ENCODE results near the gene AQP9.
"Not testable (repeated sequence)": the region's sequence is repeated elsewhere in the genome, so short reads cannot be mapped to it uniquely, and the experiment has no call there.

Gene AQP9

GRCh38 chr15:58182460-58183163, 44.4 kb downstream of the AQP9 start:
- peak in 1 of 2 experiments; percentile 29 for DNase-seq

- DNase-seq = no peak
Observed at GRCh38 chr15:58185439-58185838, 47.3 kb downstream of the AQP9 start.

DNA sequence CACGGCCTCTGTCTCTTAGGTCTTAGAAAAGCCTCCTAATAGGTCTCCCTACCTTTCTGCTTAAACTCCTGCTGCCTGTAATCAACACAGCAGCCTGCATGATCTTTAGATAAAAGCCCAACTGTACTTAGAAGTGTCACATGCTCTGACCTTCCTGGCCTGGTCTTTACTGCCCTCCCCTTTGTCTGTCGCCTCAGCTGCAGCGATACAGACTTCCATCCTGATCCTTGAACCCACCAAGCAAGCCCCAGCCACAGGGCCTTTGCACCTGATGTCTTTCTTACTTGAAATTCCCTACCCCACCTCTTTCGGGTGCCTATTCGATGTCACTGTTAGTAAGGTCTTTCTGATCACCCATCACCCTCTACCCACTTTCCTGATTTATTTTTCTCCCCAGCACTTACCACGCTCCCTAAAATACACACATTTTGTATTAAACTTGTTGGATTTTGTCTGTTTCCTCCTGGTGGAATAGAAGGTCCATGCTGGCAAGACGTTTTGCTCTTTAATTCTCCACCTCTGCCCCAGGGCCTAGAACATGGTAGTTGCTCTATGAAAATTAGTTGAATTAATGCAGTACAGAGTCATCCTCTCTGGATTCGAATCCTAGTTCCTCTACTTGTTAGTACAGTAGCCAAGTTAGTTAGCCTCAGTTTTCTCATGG, 51.1 kb downstream of the AQP9 start:
- DNase-seq = no peak

DNA sequence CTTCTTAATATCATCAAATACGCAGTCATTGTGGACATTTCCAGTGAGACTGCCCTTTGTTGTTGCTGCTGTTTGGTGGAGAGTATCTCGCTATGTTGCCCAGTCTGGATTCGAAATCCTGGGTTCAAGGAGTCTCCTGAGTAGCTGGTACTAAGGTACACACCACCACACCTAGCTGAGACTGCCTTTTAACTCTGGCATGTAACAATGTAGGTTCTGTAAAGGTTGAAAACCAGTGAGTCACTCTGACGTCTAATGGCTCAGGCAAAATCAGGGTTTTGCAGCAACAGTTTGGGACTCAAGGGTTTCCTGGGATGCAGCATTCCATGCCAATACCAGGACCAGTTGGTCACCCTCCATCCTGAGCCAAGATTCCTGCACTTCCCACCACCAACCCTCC, 52.2 kb downstream of the AQP9 start:
- no peak for DNase-seq

DNA sequence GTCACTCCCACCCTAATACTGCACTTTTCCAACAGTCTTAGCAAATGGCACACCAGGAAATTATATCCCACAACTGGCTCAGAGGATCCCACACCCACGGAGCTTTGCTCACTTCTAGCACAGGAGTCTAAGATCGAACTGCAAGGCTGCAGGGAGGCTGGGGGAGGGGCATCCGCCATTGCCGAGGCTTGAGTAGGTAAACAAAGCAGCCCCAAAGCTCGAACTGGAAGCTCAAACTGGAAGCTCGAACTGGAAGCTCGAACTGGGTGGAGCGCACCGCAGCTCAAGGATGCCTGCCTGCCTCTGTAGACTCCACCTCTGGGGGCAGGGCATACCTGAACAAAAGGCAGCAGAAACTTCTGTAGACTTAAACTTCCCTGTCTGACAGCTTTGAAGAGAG, 55.5 kb downstream of the AQP9 start:
- not testable (repeated sequence) for DNase-seq

GRCh38 chr15:58200739-58201138, 62.6 kb downstream of the AQP9 start:
- no peak for DNase-seq

GRCh38 chr15:58201516-58201915, 63.3 kb downstream of the AQP9 start:
- DNase-seq = no peak

GRCh38 chr15:58203537-58203936, 65.4 kb downstream of the AQP9 start:
- DNase-seq = no peak

DNA sequence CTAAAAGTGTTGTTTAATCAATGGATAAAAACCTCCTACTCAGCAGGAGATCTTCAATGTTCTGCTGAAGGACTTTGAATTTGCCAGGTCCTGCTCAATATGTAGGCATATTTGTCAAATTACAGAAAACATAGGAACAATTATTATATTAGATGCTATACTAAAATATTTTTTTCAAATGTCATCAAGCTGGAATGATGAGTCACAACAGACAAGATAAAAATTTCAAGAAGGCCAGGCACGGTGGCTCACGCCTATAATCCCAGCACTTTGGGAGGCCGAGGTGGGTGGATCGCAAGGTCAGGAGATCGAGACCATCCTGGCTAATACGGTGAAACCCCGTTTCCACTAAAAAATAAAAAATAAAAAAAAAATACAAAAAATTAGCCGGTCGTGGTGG, 68.0 kb downstream of the AQP9 start:
- DNase-seq = no peak

GRCh38 chr15:58208217-58208616, 70.0 kb downstream of the AQP9 start:
- DNase-seq = not testable (repeated sequence)

DNA sequence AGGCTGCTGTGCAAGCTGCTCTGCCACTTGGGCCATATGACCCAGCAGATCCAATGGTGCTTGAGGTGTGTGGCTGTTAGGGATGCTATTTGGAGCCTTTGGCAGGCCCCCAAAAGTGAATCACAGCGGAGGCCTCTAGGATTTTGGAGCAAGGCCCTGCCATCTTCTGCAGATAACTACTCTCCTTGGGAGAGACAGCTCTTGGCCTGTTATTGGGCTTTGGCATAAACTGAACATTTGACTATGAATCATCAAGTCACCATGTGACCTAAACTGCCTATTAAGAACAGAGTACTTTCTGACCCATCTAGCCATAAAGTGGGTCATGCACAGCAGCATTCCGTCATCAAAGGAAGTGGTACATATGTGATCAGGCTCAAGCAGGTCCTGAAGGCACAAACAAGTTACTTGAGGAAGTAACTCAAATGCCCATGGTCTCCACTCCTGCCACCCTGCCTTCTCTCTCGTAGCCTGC, 70.9 kb downstream of the AQP9 start:
- not testable (repeated sequence) for DNase-seq

GRCh38 chr15:58210031-58210430, 71.8 kb downstream of the AQP9 start:
- DNase-seq = not testable (repeated sequence)

GRCh38 chr15:58212909-58213526, 74.8 kb downstream of the AQP9 start:
- DNase-seq = no peak

DNA sequence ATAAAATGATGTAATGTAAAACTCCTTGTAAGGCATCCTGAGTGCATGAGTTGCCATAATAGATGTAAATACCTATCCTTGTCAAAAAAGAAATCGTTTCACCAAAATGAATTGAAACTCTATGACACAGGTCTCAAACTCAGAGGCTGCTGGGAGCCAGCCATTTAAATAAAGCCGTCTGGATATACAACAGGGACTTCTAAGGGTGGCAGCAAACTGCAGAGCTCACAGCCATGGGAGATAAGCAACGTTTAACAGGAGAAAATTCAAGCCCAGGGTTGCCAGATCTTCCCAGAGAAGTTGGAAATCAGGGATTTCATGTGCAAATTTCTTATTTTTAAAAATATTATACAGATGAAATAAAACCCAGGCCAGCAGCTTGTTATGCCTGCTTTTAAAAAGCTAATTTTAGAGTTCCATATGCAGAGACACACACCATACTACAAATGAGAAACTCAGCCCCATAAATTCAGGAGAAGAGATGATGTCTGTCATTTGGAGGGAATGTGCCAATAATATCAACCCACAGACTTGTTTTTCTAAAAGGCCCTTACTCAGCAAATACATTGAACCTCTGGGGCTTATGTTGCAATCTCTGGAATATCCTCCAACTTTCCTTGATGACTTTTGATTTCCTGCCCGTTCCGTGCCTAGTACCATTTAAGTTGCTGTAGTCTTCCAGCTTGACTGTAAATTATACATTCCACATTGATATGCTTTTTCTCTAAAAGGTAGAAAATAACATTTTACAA, 75.6 kb downstream of the AQP9 start:
- no peak for DNase-seq

GRCh38 chr15:58214591-58215340, 76.6 kb downstream of the AQP9 start:
- no peak for DNase-seq

- no peak for DNase-seq
Observed at GRCh38 chr15:58217460-58217859, 79.3 kb downstream of the AQP9 start.

DNA sequence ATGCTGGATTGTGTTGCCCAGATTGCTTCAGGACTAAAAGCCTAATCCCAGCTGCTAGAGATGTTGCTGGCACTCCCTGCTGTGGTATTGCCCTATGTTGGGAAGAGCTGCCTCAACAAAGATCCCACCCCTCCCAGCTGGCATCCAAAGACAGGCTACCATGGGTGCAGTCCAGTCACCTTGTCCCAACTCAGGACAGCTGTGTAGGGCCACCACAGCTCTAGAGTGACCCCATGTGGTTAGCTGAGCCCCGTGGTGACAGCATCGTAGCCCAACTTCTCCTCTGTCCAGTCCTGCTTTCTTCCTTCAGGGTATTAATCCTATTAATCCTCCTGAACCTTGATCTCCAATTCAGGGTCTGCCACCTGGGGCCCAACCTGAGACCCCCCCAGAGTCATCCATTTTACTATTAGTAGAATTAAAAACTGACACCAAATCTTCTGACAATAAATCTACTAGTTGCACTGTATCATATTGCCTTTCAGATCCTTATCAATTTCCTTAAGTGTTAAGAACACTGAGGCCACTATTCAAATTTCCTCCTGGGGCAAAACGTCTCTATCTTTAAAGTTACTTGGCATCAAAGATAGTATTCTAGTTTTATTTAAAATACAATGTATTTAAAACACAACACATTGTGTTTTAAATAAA, 83.5 kb downstream of the AQP9 start:
- no peak for DNase-seq

GRCh38 chr15:58222679-58223078, 84.5 kb downstream of the AQP9 start:
- DNase-seq = no peak

GRCh38 chr15:58223432-58223831, 85.3 kb downstream of the AQP9 start:
- no peak for DNase-seq

GRCh38 chr15:58224068-58224467, 85.9 kb downstream of the AQP9 start:
- no peak for DNase-seq

DNA sequence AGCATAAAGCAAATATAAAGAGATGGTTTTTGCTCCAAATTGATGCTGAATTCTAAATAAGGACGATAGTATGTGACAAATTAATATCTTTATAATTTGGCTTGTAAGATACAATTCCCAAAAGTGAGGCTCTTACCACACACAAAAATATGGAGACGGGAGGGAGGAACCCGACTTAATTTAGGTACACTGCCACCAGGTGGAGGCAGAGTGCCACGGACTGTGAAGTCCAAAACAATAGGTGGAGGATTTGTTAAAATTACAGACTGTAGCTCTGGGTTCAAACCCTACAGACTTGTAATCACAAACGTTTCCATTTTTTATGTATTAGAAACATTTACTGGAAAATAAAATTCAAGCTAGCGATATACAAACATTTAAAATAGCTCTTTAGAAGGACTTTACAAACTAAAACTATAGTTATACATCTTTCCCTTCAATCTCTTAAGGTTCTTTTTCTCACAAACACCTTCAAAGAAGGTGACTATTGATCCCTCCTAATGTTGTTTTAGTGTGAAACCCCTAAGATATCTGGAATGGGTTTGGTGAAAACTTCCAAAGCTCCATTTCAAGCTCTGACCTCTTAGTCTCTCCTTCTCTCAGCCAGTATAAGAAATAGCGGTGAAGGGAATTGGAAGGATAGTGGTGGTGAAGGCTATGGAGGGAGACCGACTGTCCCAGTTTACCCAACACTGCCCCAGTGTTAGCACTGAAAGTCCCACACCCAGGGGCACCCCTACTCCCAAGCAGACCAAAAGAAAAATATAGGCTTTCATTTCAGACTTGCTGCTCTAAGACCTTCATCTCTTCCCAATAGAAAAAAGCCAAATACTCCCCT, 89.7 kb downstream of the AQP9 start:
- DNase-seq = peak; percentile 44 to 67

Measured in stimulated activated CD4-positive, alpha-beta T cell treated with anti-CD3 and anti-CD28 coated beads, Interleukin-4, amount 100 ng/mL, for 4 hours (primary cell).